Sigmoid colon (tissue), 4 donors: Measurements from ENCODE around the gene TAF11L11.

Experiments used
- EP300 ChIP-seq, 4 donors: sonication (generic); formaldehyde crosslinking; IDR thresholded peaks; one replicate each; pipeline ENCODE4 v1.6.1; 2017; ENCODE audit warnings: antibody characterized with exemption in 4 of 4
- TF ChIP-seq, protein P1 (sequence below), 4 experiments: fragments of 450-650 bp in 3 of 4; fragments of 200-600 bp in 1 of 4; IDR thresholded peaks; one replicate each; pipeline ENCODE4 v1.5.1; 2016 to 2019; ENCODE audit warnings: antibody characterized with exemption in 4 of 4, mild to moderate bottlenecking in 3 of 4, moderate library complexity in 2 of 4

DNA sequence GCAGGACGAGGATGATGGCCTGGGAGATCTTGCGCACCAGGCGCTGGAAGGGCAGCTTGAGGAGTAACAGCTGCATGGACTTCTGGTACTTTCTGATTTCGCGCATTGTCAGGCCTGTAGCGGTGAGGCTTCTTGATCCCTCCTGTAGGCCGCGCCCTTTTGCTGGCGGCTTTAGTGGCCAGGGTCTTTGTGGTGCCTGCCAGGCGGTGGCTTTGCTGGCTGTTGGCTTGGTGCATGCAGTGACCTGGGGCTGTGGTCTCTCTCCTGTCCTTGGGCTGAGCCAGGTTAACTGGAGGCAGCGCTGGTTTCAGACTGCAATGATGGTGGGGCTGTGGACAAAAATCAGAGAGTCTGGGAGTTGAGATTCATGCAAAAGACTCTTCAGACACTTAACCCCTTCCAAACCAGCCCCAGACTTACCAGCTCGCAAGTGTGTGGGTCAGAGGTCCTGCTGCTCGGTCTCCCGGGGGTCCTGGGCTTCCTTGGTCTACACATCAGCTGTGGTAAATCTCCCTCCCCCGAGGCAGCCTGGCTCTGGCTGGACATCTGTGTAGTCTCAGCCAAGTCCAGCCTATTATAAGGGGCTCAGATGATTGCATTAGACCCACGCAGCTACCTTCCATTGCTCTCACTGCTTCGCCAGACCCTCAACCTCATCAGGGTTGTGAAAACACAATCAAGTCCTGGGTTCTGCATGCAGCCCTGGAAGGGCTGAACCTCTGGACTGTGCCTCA is 11.1 kb downstream of the TAF11L11 start:
- TF ChIP-seq, protein P1, sequence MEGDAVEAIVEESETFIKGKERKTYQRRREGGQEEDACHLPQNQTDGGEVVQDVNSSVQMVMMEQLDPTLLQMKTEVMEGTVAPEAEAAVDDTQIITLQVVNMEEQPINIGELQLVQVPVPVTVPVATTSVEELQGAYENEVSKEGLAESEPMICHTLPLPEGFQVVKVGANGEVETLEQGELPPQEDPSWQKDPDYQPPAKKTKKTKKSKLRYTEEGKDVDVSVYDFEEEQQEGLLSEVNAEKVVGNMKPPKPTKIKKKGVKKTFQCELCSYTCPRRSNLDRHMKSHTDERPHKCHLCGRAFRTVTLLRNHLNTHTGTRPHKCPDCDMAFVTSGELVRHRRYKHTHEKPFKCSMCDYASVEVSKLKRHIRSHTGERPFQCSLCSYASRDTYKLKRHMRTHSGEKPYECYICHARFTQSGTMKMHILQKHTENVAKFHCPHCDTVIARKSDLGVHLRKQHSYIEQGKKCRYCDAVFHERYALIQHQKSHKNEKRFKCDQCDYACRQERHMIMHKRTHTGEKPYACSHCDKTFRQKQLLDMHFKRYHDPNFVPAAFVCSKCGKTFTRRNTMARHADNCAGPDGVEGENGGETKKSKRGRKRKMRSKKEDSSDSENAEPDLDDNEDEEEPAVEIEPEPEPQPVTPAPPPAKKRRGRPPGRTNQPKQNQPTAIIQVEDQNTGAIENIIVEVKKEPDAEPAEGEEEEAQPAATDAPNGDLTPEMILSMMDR (IDR thresholded peaks at IDR 0.05), result no peak
- TF ChIP-seq EP300 (IDR thresholded peaks at IDR 0.05), result no peak
